ENCODE results near the gene ATP2B2.

The ATP2B2 gene

DNA sequence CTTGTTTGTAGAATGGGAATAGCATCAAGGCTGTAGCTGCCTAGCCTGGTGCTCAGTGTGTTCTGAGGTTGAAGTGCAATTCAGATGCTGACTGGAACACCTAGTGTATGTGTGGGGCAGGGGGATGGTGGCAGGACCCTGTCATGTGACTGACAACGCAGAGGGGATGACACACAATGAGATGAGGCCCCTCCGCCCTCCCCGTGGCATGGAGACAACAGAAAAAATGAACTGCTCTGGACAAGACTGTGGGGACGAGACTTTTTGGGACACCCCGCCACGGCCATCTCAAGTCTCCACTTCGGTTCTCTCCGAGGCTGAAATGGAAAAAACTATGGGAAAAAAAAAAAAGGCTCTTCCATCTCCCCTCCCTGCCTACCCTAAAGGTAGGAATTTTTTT lies 174.1 kb downstream of the ATP2B2 start:
- WGBS (ENCODE audit: extremely low coverage, insufficient coverage, low lambda C conversion rate), result no CpG with 5 or more reads among the region's 8 CpGs

GRCh38 chr3:10330319-10330718 lies 175.1 kb downstream of the ATP2B2 start:
- Histone ChIP-seq H4K5ac (ENCODE audit: low read length) (no peak overlapping the region), H3K4me1 (ENCODE audit: control insufficient read depth, low read depth, low read length) (no peaks in the 10 kb centered on the region), H3K36me3 (ENCODE audit: control insufficient read depth, insufficient read depth, low read length) (no peaks in the 10 kb centered on the region), H2AK5ac (ENCODE audit: low read length) (no peak overlapping the region), H2BK15ac (replicated peaks; ENCODE audit: low read depth) (no peak overlapping the region), H3K18ac (ENCODE audit: low read length) (no peak overlapping the region), H3K4ac (ENCODE audit: low read depth, low read length) (no peak overlapping the region), H3K79me2 (ENCODE audit: control insufficient read depth, insufficient read depth, low read length) (no peaks in the 10 kb centered on the region), H3K4me2 (ENCODE audit: low read length) (no peak overlapping the region), H3K56ac (ENCODE audit: low read length) (no peak overlapping the region), H4K8ac (ENCODE audit: low read depth, low read length) (no peak overlapping the region), H3K27ac (ENCODE audit: low read depth, low read length) (no peak overlapping the region), H3K27me3 (ENCODE audit: insufficient read depth, low read length, poor library complexity) (no peaks in the 10 kb centered on the region), H2BK5ac (ENCODE audit: low read length) (no peak overlapping the region), H3K79me1 (ENCODE audit: low read length) (no peaks in the 10 kb centered on the region), H2BK120ac (ENCODE audit: low read depth, low read length) (no peak overlapping the region), H3K23ac (ENCODE audit: low read length) (no peak overlapping the region), H3K4me3 (ENCODE audit: low read length) (no peak overlapping the region), H3K9ac (ENCODE audit: low read length) (no peak overlapping the region)
- no CpG with 5 or more reads among the region's 12 CpGs for WGBS (ENCODE audit: extremely low coverage, insufficient coverage, low lambda C conversion rate)
- no peak for DNase-seq

More for the DNA sequence above, 174.1 kb downstream of the ATP2B2 start:
- no peak overlapping the region for H3K18ac ChIP-seq (ENCODE audit: low read length)
- no peak overlapping the region for H3K9ac ChIP-seq (ENCODE audit: low read length)
- H3K4ac ChIP-seq (ENCODE audit: low read depth, low read length), result no peak overlapping the region
- H2BK5ac ChIP-seq (ENCODE audit: low read length), result no peak overlapping the region
- H3K36me3 ChIP-seq (ENCODE audit: control insufficient read depth, insufficient read depth, low read length), result no peaks in the 10 kb centered on the region
- H4K5ac ChIP-seq (ENCODE audit: low read length), result no peak overlapping the region
- no peak overlapping the region for H2AK5ac ChIP-seq (ENCODE audit: low read length)
- no peak for DNase-seq
- no peak overlapping the region for H3K4me2 ChIP-seq (ENCODE audit: low read length)
- H4K8ac ChIP-seq (ENCODE audit: low read depth, low read length), result no peak overlapping the region
- no peak overlapping the region for H3K56ac ChIP-seq (ENCODE audit: low read length)
- H3K4me1 ChIP-seq (ENCODE audit: control insufficient read depth, low read depth, low read length), result no peaks in the 10 kb centered on the region
- no peaks in the 10 kb centered on the region for H3K79me2 ChIP-seq (ENCODE audit: control insufficient read depth, insufficient read depth, low read length)
- H3K4me3 ChIP-seq (ENCODE audit: low read length), result no peak overlapping the region
- H2BK120ac ChIP-seq (ENCODE audit: low read depth, low read length), result no peak overlapping the region
- no peak overlapping the region for H3K23ac ChIP-seq (ENCODE audit: low read length)
- H3K79me1 ChIP-seq (ENCODE audit: low read length), result no peaks in the 10 kb centered on the region
- H3K27ac ChIP-seq (ENCODE audit: low read depth, low read length), result no peak overlapping the region
- H2BK15ac ChIP-seq (replicated peaks; ENCODE audit: low read depth), result no peak overlapping the region
- no peaks in the 10 kb centered on the region for H3K27me3 ChIP-seq (ENCODE audit: insufficient read depth, low read length, poor library complexity)

DNA sequence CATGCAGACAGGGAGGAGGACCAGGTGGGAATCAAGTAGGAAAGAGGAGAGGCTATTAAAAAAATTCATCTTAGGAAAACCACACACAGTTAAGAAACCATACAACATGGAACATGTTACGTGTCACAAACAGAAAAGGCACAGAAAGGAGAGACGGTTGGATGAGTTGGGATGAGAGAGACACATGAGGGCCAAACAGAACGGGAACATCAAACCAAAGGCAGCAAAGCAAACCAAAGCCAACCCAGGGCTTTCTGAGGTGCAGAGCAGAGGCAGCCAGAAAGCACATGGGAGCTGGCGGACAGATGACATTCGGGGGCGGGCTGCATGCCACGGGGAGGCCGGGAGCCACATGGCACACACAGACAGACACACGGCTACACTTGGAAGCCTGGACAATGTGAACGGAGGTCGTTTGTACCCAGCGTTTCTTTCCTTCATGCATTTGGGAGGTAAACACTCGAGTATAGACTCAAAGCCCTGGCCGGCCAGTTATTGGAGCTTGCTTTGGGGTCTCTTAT lies 175.8 kb downstream of the ATP2B2 start:
- Histone ChIP-seq H3K79me1 (ENCODE audit: low read length) (no peaks in the 10 kb centered on the region), H3K4me1 (ENCODE audit: control insufficient read depth, low read depth, low read length) (no peaks in the 10 kb centered on the region), H3K56ac (ENCODE audit: low read length) (no peak overlapping the region), H3K4me2 (ENCODE audit: low read length) (no peak overlapping the region), H4K5ac (ENCODE audit: low read length) (no peak overlapping the region), H3K27ac (ENCODE audit: low read depth, low read length) (no peak overlapping the region), H2AK5ac (ENCODE audit: low read length) (no peak overlapping the region), H3K4ac (ENCODE audit: low read depth, low read length) (no peak overlapping the region), H2BK120ac (ENCODE audit: low read depth, low read length) (no peak overlapping the region), H2BK15ac (replicated peaks; ENCODE audit: low read depth) (no peak overlapping the region), H3K9ac (ENCODE audit: low read length) (no peak overlapping the region), H2BK5ac (ENCODE audit: low read length) (no peak overlapping the region), H3K4me3 (ENCODE audit: low read length) (no peak overlapping the region), H3K27me3 (ENCODE audit: insufficient read depth, low read length, poor library complexity) (no peaks in the 10 kb centered on the region), H4K8ac (ENCODE audit: low read depth, low read length) (no peak overlapping the region), H3K36me3 (ENCODE audit: control insufficient read depth, insufficient read depth, low read length) (no peaks in the 10 kb centered on the region), H3K18ac (ENCODE audit: low read length) (no peak overlapping the region), H3K23ac (ENCODE audit: low read length) (no peak overlapping the region), H3K79me2 (ENCODE audit: control insufficient read depth, insufficient read depth, low read length) (no peaks in the 10 kb centered on the region)
- DNase-seq, result no peak
- no CpG with 5 or more reads among the region's 14 CpGs for WGBS (ENCODE audit: extremely low coverage, insufficient coverage, low lambda C conversion rate)

GRCh38 chr3:10328460-10329071 lies 176.8 kb downstream of the ATP2B2 start:
- no peak overlapping the region for H3K27ac ChIP-seq (ENCODE audit: low read depth, low read length)
- no peak overlapping the region for H2BK120ac ChIP-seq (ENCODE audit: low read depth, low read length)
- no peaks in the 10 kb centered on the region for H3K79me2 ChIP-seq (ENCODE audit: control insufficient read depth, insufficient read depth, low read length)
- no peak overlapping the region for H4K8ac ChIP-seq (ENCODE audit: low read depth, low read length)
- H3K4me2 ChIP-seq (ENCODE audit: low read length), result no peak overlapping the region
- H3K18ac ChIP-seq (ENCODE audit: low read length), result no peak overlapping the region
- H3K56ac ChIP-seq (ENCODE audit: low read length), result no peak overlapping the region
- no peak overlapping the region for H3K4ac ChIP-seq (ENCODE audit: low read depth, low read length)
- no peak overlapping the region for H2AK5ac ChIP-seq (ENCODE audit: low read length)
- no peak for DNase-seq
- no peaks in the 10 kb centered on the region for H3K36me3 ChIP-seq (ENCODE audit: control insufficient read depth, insufficient read depth, low read length)
- H2BK5ac ChIP-seq (ENCODE audit: low read length), result no peak overlapping the region
- H3K27me3 ChIP-seq (ENCODE audit: insufficient read depth, low read length, poor library complexity), result no peaks in the 10 kb centered on the region
- H4K5ac ChIP-seq (ENCODE audit: low read length), result no peak overlapping the region
- WGBS (ENCODE audit: extremely low coverage, insufficient coverage, low lambda C conversion rate), result no CpG with 5 or more reads among the region's 31 CpGs
- H3K4me3 ChIP-seq (ENCODE audit: low read length), result no peak overlapping the region
- no peaks in the 10 kb centered on the region for H3K79me1 ChIP-seq (ENCODE audit: low read length)
- no peak overlapping the region for H3K23ac ChIP-seq (ENCODE audit: low read length)
- no peak overlapping the region for H3K9ac ChIP-seq (ENCODE audit: low read length)
- no peaks in the 10 kb centered on the region for H3K4me1 ChIP-seq (ENCODE audit: control insufficient read depth, low read depth, low read length)
- no peak overlapping the region for H2BK15ac ChIP-seq (replicated peaks; ENCODE audit: low read depth)

- no peak overlapping the region for H3K4me3 ChIP-seq (ENCODE audit: low read length)
- no CpG with 5 or more reads among the region's 10 CpGs for WGBS (ENCODE audit: extremely low coverage, insufficient coverage, low lambda C conversion rate)
- H3K9ac ChIP-seq (ENCODE audit: low read length), result no peak overlapping the region
Measured at GRCh38 chr3:10327592-10327991, 177.8 kb downstream of the ATP2B2 start.

GRCh38 chr3:10322352-10322710 lies 183.1 kb downstream of the ATP2B2 start:
- H3K18ac ChIP-seq (ENCODE audit: low read length), result no peak overlapping the region
- no peak overlapping the region for H3K9ac ChIP-seq (ENCODE audit: low read length)
- no peak overlapping the region for H2BK120ac ChIP-seq (ENCODE audit: low read depth, low read length)
- H3K4ac ChIP-seq (ENCODE audit: low read depth, low read length), result no peak overlapping the region
- no peak overlapping the region for H2BK15ac ChIP-seq (replicated peaks; ENCODE audit: low read depth)
- no peaks in the 10 kb centered on the region for H3K27me3 ChIP-seq (ENCODE audit: insufficient read depth, low read length, poor library complexity)
- no peak overlapping the region for H3K23ac ChIP-seq (ENCODE audit: low read length)
- WGBS (ENCODE audit: extremely low coverage, insufficient coverage, low lambda C conversion rate), result no CpG with 5 or more reads among the region's 1 CpG
- H3K79me2 ChIP-seq (ENCODE audit: control insufficient read depth, insufficient read depth, low read length), result peaks cover 23% of the 10 kb centered on the region
- H3K79me1 ChIP-seq (ENCODE audit: low read length), result peaks cover 17% of the 10 kb centered on the region
- H2BK5ac ChIP-seq (ENCODE audit: low read length), result no peak overlapping the region
- no peak overlapping the region for H4K5ac ChIP-seq (ENCODE audit: low read length)
- H4K8ac ChIP-seq (ENCODE audit: low read depth, low read length), result no peak overlapping the region
- peak; percentile 50 for DNase-seq
- H2AK5ac ChIP-seq (ENCODE audit: low read length), result no peak overlapping the region
- no peak overlapping the region for H3K4me3 ChIP-seq (ENCODE audit: low read length)
- no peak overlapping the region for H3K56ac ChIP-seq (ENCODE audit: low read length)
- H3K36me3 ChIP-seq (ENCODE audit: control insufficient read depth, insufficient read depth, low read length), result peaks cover 2% of the 10 kb centered on the region
- H3K4me2 ChIP-seq (ENCODE audit: low read length), result no peak overlapping the region
- no peak overlapping the region for H3K27ac ChIP-seq (ENCODE audit: low read depth, low read length)
- H3K4me1 ChIP-seq (ENCODE audit: control insufficient read depth, low read depth, low read length), result no peaks in the 10 kb centered on the region

More at GRCh38 chr3:10327592-10327991, 177.8 kb downstream of the ATP2B2 start:
- no peak overlapping the region for H2AK5ac ChIP-seq (ENCODE audit: low read length)
- H3K4me2 ChIP-seq (ENCODE audit: low read length), result no peak overlapping the region
- no peak overlapping the region for H2BK120ac ChIP-seq (ENCODE audit: low read depth, low read length)
- H3K79me1 ChIP-seq (ENCODE audit: low read length), result no peaks in the 10 kb centered on the region
- H3K79me2 ChIP-seq (ENCODE audit: control insufficient read depth, insufficient read depth, low read length), result no peaks in the 10 kb centered on the region
- H3K36me3 ChIP-seq (ENCODE audit: control insufficient read depth, insufficient read depth, low read length), result no peaks in the 10 kb centered on the region
- H4K5ac ChIP-seq (ENCODE audit: low read length), result no peak overlapping the region
- no peak overlapping the region for H2BK15ac ChIP-seq (replicated peaks; ENCODE audit: low read depth)
- H3K27ac ChIP-seq (ENCODE audit: low read depth, low read length), result no peak overlapping the region
- H2BK5ac ChIP-seq (ENCODE audit: low read length), result no peak overlapping the region
- H4K8ac ChIP-seq (ENCODE audit: low read depth, low read length), result no peak overlapping the region
- no peak overlapping the region for H3K4ac ChIP-seq (ENCODE audit: low read depth, low read length)
- H3K56ac ChIP-seq (ENCODE audit: low read length), result no peak overlapping the region
- no peak for DNase-seq
- no peak overlapping the region for H3K18ac ChIP-seq (ENCODE audit: low read length)
- H3K27me3 ChIP-seq (ENCODE audit: insufficient read depth, low read length, poor library complexity), result no peaks in the 10 kb centered on the region
- H3K23ac ChIP-seq (ENCODE audit: low read length), result no peak overlapping the region
- no peaks in the 10 kb centered on the region for H3K4me1 ChIP-seq (ENCODE audit: control insufficient read depth, low read depth, low read length)

All from mesendoderm (in vitro differentiated cells).